Endothelial cell of umbilical vein (primary cell): ENCODE results near the gene SPTLC1. TPM values are rescaled to one million over a fixed set of nuclear protein-coding genes. Genes with fewer than 3 reads are reported as not detected.

Experiments used
- BruUV-seq: library from RNA; stranded (reverse); fragments of 400-500 nt; replicated peaks from 2 replicates; lab custom pipeline; 2021; lab: Mats Ljungman, UMichigan
- CTCF ChIA-PET: fragments of 300-600, 350-600 bp; sonication (Branson Sonifier 250); formaldehyde crosslinking; loops from one replicate; lab custom pipeline; 2021; ENCODE audit warnings: antibody characterized with exemption, inconsistent platforms; lab: Charles Lee
- POLR2A ChIA-PET: fragments of 300-600, 350-600 bp; sonication (Branson Sonifier 250); formaldehyde crosslinking; loops from one replicate; lab custom pipeline; 2021; ENCODE audit warnings: antibody characterized with exemption, inconsistent platforms; lab: Charles Lee
- DNase-seq: peaks from one replicate; pipeline ENCODE4 v3.0.0-alpha.2; 2011; ENCODE audit warnings: low read depth, low spot score
- FAIRE-seq: peaks from 2 replicates; lab custom pipeline; 2011; peaks lifted over from hg19 to GRCh38; lab: Jason Lieb, UNC
- H2AFZ ChIP-seq: 2 replicates; pipeline ENCODE4 v1.6.0; 2012; ENCODE audit warnings: low read depth, low read length, control low read depth, inconsistent platforms
- H3K27ac ChIP-seq: 2 replicates; pipeline ENCODE4 v1.5.1; 2011; ENCODE audit warnings: low read depth, mild to moderate bottlenecking, control low read depth, low read length, moderate library complexity; ENCODE audit not compliant: insufficient read depth
- H3K27me3 ChIP-seq, 2 experiments: 2 replicates each; pipeline versions ENCODE4 v1.6.0 to v1.6.1; 2011; ENCODE audit warnings: low read length in 2 of 2, mixed read lengths in 1 of 2; ENCODE audit not compliant: control insufficient read depth in 2 of 2, insufficient read depth in 2 of 2
- H3K36me3 ChIP-seq, 2 experiments: 2 replicates in 1 of 2; 3 replicates in 1 of 2; pipeline ENCODE4 v1.5.1; 2011; ENCODE audit warnings: low read length in 2 of 2, mild to moderate bottlenecking in 1 of 2, moderate library complexity in 1 of 2; ENCODE audit not compliant: control insufficient read depth in 2 of 2, insufficient read depth in 2 of 2; ENCODE audit errors: extremely low read depth in 1 of 2
- H3K4me1 ChIP-seq: 3 replicates; pipeline ENCODE4 v1.5.1; 2011; ENCODE audit warnings: mild to moderate bottlenecking, low read length; ENCODE audit not compliant: control insufficient read depth, insufficient read depth; ENCODE audit errors: extremely low read depth
- H3K4me2 ChIP-seq: 2 replicates; pipeline ENCODE4 v1.6.1; 2011; ENCODE audit warnings: low read length, control low read depth, mixed read lengths; ENCODE audit not compliant: insufficient read depth
- H3K4me3 ChIP-seq, 3 experiments: fragments of 200-600 bp in 1 of 3; sonication (generic), shearing (Covaris generic) in 1 of 3; replicated peaks in 1 of 3; 2 replicates each; pipeline ENCODE4 v1.5.1; 2011 to 2016; ENCODE audit warnings: control low read depth in 3 of 3, low read length in 3 of 3, mild to moderate bottlenecking in 2 of 3, inconsistent platforms in 1 of 3, low read depth in 1 of 3, moderate library complexity in 1 of 3; ENCODE audit not compliant: insufficient read depth in 1 of 3
- H3K79me2 ChIP-seq: 2 replicates; pipeline ENCODE4 v1.6.0; 2012; ENCODE audit warnings: low read length, inconsistent platforms; ENCODE audit not compliant: control insufficient read depth, insufficient read depth
- H3K9ac ChIP-seq: replicated peaks from 2 replicates; pipeline ENCODE3; 2011; ENCODE audit warnings: low read length, control low read depth; ENCODE audit not compliant: insufficient read depth; ENCODE audit errors: extremely low read depth
- H3K9me1 ChIP-seq: replicated peaks from 3 replicates; pipeline ENCODE4 v1.6.0; 2011; ENCODE audit warnings: mild to moderate bottlenecking, low read length; ENCODE audit not compliant: control insufficient read depth, insufficient read depth; ENCODE audit errors: extremely low read depth
- H3K9me3 ChIP-seq: replicated peaks from 2 replicates; pipeline ENCODE4 v1.5.1; 2012; ENCODE audit warnings: low read length, inconsistent platforms; ENCODE audit not compliant: control insufficient read depth, insufficient read depth
- H4K20me1 ChIP-seq: replicated peaks from 2 replicates; pipeline ENCODE3; 2011; ENCODE audit warnings: mild to moderate bottlenecking, low read length; ENCODE audit not compliant: control insufficient read depth, insufficient read depth; ENCODE audit errors: extremely low read depth
- CTCF ChIP-seq, 2 donors: IDR thresholded peaks; 1 replicate in 1 of 2; 2 replicates in 1 of 2; pipeline ENCODE4 v1.5.1; 2011; ENCODE audit warnings: low read length in 2 of 2, mild to moderate bottlenecking in 2 of 2, moderate library complexity in 2 of 2, control low read depth in 1 of 2, inconsistent platforms in 1 of 2, low read depth in 1 of 2; ENCODE audit not compliant: insufficient read depth in 1 of 2; ENCODE audit errors: extremely low read depth in 1 of 2
- EZH2 ChIP-seq: IDR thresholded peaks from 2 replicates; pipeline ENCODE4 v1.6.1; 2012; ENCODE audit warnings: borderline replicate concordance, low read depth, mild to moderate bottlenecking, moderate library complexity, low read length, inconsistent platforms; ENCODE audit not compliant: severe bottlenecking
- FOS ChIP-seq: IDR thresholded peaks from 2 replicates; pipeline ENCODE4 v1.6.1; 2011; ENCODE audit warnings: mild to moderate bottlenecking, low read length, moderate library complexity, borderline replicate concordance; ENCODE audit not compliant: insufficient read depth
- GATA2 ChIP-seq: IDR thresholded peaks from 2 replicates; pipeline ENCODE4 v1.7.0; 2011; ENCODE audit warnings: low read depth, mild to moderate bottlenecking, moderate library complexity, mixed read lengths, low read length; ENCODE audit not compliant: insufficient read length, insufficient read depth
- JUN ChIP-seq: IDR thresholded peaks from 2 replicates; pipeline ENCODE4 v1.6.1; 2011; ENCODE audit warnings: borderline replicate concordance, low read depth; ENCODE audit not compliant: insufficient read length, insufficient read depth
- MAX ChIP-seq: IDR thresholded peaks from 2 replicates; pipeline ENCODE4 v1.6.1; 2011; ENCODE audit not compliant: insufficient read depth, insufficient read length
- MYC ChIP-seq: IDR thresholded peaks from one replicate; pipeline ENCODE4 v1.6.1; 2011; ENCODE audit warnings: mild to moderate bottlenecking, low read depth, low read length
- POLR2A ChIP-seq: IDR thresholded peaks from 2 replicates; pipeline ENCODE4 v1.6.1; 2012; ENCODE audit warnings: low read depth, mild to moderate bottlenecking, control low read depth, low read length
- POLR2AphosphoS5 ChIP-seq: IDR thresholded peaks from 2 replicates; pipeline ENCODE4 v1.6.1; 2012; ENCODE audit warnings: low read depth, mild to moderate bottlenecking, control low read depth, low read length, moderate library complexity; ENCODE audit not compliant: insufficient read depth
- dilution Hi-C: fragments of 300-500 bp; cut with MboI; formaldehyde crosslinking; loops from one replicate; pipeline ENCODE4 v1.15.0; 2019; ENCODE audit warnings: low sequenced_read_pairs; ENCODE audit not compliant: extremely low pct_ligation_motif_present
- intact Hi-C: fragments of 100-400 bp; cut with micrococcal nuclease; formaldehyde crosslinking; loops from one replicate; pipeline ENCODE4 v1.10.0; 2022
- polyA plus RNA-seq, 4 experiments: library from polyadenylated mRNA; depleted of rRNA in 3 of 4; stranded (reverse) in 3 of 4; unstranded in 1 of 4; fragments of >200 nt; gene quantifications; 2 replicates each; pipeline versions ENCODE4 v1.2.1 to v1.2.3, GENCODE V29; 2011 to 2012; ENCODE audit warnings: missing spikeins in 1 of 4
- total RNA-seq: library from RNA; stranded (reverse); gene quantifications from 2 replicates; pipeline ENCODE4 v1.2.3, GENCODE V29; 2021

The SPTLC1 gene
- total and polyA plus RNA-seq, 2 donors (not counting 3 experiments of a cell fraction or from before 2014, with no cell fraction given) = 35.9 to 68.5 TPM

- Histone ChIP-seq H3K4me2 (no peak overlapping the region), H3K36me3 (peaks cover 4% of the 10 kb centered on the region in 2 experiments), H3K79me2 (peaks cover 6% of the 10 kb centered on the region), H3K4me1 (no peaks in the 10 kb centered on the region), H3K4me3 (no peak overlapping the region), H3K9ac (no peak overlapping the region), H3K9me1 (no peaks in the 10 kb centered on the region), H4K20me1 (no peaks in the 10 kb centered on the region), H3K27me3 (no peaks in the 10 kb centered on the region), H3K9me3 (no peaks in the 10 kb centered on the region), H3K27ac (no peak overlapping the region), H2AFZ (no peak overlapping the region)
- ChIA-PET POLR2A (no interaction called here), CTCF (no interaction called here)
- BruUV-seq = no TSS peak
- dilution Hi-C loops (no loop called here), intact Hi-C loops (no loop called here)
- FAIRE-seq = no peak
- DNase-seq = no peak
- TF ChIP-seq MYC (no peak), MAX (no peak), CTCF (IDR thresholded peaks at IDR 0.05; ENCODE audit: extremely low read depth in 1 of 2, insufficient read depth in 1 of 2, low read depth in 1 of 2, low read length in 2 of 2) (no peak), EZH2 (no peak), JUN (no peak)
Observed at GRCh38 chr9:92057226-92057625, 58.0 kb downstream of the SPTLC1 start.

- no peaks in the 10 kb centered on the region for H3K27me3 ChIP-seq
- CTCF ChIA-PET = no interaction called here
- H3K9ac ChIP-seq = no peak overlapping the region
- H2AFZ ChIP-seq = no peak overlapping the region
- H3K9me1 ChIP-seq = no peaks in the 10 kb centered on the region
- no peaks in the 10 kb centered on the region for H3K4me1 ChIP-seq
- FAIRE-seq (no peak), DNase-seq (no peak)
- no peak for TF ChIP-seq CTCF (IDR thresholded peaks at IDR 0.05; ENCODE audit: extremely low read depth in 1 of 2, insufficient read depth in 1 of 2, low read depth in 1 of 2, low read length in 2 of 2)
- no peak for TF ChIP-seq POLR2A
- TF ChIP-seq FOS = no peak
- no peak for TF ChIP-seq GATA2
- no peak for TF ChIP-seq EZH2
- TF ChIP-seq MAX = no peak
- TF ChIP-seq MYC = no peak
- TF ChIP-seq POLR2AphosphoS5 = no peak
- TF ChIP-seq JUN = no peak
- H3K27ac ChIP-seq = no peak overlapping the region
- no TSS peak for BruUV-seq
- POLR2A ChIA-PET = no interaction called here
- no peaks in the 10 kb centered on the region for H4K20me1 ChIP-seq
- intact Hi-C loops (no loop called here), dilution Hi-C loops (no loop called here)
- H3K4me3 ChIP-seq = no peak overlapping the region
- H3K4me2 ChIP-seq = no peak overlapping the region
- H3K36me3 ChIP-seq = peaks cover 4% of the 10 kb centered on the region in 2 experiments
- H3K79me2 ChIP-seq = peaks cover 4% of the 10 kb centered on the region
- no peaks in the 10 kb centered on the region for H3K9me3 ChIP-seq
Observed at GRCh38 chr9:92055624-92056023, 59.6 kb downstream of the SPTLC1 start.
